ENCODE data around the gene WRNIP1.
A peak's percentile ranks its signal among the peaks of the same experiment; 100 is the strongest.

WRNIP1 gene

DNA sequence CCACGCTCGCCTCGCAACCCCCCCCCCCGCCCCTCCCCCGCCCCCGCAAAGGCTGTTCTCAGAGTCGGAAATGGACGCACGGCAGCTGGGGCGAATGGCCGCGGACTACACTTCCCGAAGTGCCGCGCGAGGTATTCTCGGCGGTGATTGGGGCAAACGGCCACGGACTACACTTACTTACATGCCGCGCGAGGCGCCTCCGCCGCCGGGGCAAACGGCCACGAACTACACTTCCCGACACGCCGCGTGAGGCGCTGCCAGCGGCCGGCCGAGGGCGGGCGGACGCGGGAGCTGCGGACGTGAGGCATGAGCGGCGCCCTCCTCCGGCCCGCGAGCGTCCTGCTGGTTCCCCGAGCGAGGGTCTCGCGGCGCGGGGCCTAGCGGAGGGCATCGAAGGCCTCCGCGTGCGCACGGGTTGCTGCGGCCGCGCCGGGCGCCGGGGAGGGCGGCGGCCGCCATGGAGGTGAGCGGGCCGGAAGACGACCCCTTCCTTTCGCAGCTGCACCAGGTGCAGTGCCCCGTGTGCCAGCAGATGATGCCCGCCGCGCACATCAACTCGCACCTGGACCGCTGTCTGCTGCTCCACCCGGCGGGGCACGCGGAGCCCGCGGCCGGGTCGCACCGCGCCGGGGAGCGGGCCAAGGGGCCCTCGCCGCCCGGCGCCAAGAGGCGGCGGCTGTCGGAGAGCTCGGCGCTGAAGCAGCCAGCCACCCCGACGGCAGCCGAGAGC is at the start of gene WRNIP1:
TSS of gene WRNIP1 (plus strand) at position 228 of the 730 bp plus-strand sequence. CDS start at position 458, 230 bp downstream.
- peak; percentile 98 for DNase-seq

DNA sequence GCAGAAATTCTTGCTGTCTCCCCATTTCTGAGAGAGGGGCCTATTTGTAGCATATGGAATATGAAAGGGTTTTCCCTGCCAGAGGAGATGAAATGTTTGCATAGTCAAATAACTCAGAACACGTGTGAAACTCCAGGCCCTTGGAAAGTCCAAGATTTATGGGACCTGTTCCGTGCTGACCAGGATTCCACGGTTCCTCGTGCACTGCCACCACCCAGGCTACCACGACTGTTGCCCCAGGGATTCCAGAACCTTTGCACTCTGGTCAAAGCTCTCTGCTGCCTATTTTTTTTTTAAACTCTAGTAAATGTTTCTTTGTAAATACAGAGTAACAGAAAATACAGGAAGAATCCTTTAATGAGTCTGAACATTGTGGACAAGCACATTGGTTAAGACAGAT is 49.5 kb upstream of the WRNIP1 start:
- no peak for DNase-seq

DNA sequence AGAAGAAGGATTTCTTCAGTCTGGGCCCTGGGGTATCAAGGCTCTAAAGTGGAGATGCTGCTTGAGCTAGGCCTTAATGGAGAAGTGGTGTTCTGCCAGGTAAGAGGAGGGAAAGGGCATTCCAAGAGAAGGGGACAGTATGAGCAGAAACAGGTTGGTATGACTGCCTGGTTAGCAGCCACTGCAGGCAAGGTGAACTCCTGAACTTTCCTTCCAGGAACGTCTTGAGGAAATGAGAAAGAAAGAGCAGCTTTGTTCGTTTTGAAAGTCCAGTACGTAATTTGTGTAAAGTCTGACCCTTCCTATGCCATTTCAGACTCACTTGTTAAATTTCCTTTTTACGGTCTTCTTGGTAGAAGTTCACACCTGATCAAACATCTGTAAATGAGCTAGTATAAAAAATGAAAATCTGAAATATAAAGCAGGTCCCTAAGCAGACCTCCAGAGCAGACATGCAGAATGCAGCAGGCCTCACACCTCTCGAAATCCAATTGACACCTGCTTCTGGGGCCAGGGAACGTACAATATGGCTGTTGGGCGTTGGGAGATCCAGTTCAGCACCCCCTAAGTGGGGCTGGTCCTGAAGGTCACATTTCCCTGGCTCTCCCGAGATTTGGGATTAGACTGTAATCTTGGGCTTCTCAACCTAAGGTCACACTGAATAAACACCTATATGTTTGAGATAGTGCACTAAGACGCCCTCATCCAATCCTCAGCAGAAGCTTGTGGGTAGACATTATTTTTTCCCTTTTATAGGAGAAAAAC is 48.1 kb upstream of the WRNIP1 start:
- no peak for DNase-seq

DNA sequence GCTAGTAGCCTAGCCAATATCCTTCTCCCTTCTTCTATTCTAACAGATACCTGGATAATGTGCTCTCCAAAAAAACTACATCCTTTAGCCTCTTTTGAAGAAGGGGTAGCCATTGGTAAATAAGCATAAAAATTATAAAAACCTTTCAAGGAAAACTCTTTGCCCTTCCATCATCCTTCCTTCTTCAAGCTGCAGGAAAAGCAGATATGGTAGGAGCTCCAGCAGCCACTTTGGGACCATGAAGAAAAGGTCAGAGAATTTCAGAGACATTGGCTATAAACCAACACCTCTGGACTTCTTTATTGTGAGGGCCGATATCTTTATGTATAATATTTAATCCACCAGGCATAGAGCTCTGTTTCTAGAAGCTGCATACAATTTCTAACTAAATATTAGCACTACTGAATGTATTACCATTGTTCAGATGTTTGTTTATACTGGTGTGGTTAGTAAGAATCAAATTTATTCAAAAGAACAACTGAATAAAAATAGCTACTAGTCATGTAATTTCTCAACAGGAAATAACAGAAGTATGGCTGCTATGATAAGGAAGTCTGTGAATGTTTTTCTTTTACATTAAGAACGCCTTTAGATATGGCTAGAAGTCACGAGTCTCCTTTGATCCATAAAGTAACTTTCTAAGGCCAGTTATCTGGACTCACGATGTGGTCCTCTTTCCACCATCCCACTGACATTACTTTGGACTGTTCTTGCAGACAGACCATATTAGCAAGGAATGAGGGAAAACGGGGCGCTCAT is 46.7 kb upstream of the WRNIP1 start:
- DNase-seq, result no peak

DNA sequence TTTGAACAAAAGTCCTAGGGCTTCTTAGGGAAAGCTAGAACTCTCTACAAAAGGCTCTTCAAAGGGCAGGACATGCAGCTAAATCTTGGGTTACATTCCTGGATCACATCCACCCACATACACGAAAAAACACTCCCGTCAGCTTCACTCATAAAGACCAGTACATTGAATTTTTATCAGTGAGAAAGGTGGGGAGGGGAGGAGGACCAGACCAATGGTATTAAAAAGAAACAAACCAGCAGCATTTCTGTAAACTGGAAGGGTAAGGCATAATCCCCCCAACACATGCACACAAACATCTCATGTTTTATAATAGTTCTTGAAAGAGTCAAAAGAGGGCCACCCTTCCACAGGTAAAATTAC is 46.1 kb upstream of the WRNIP1 start:
- DNase-seq, result no peak

DNA sequence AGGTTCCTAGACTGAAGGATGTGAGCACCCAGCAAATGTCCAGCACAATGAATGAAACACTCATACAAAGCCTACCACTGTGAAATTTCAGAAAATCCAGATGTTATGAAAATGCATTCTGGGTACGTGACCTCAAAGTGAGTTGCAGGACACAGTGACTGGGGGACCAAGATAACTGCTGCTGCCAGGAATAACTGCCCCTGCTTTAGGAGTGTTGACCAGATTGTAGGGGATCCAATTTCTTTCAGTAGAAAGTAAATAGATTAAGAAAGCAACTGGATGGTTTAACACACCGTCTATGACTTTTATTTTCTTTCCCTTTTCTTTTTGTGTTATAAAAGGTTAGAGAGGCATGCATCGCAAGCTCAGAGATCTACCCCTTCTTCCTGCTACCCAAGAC is 44.0 kb upstream of the WRNIP1 start:
- DNase-seq, result no peak

DNA sequence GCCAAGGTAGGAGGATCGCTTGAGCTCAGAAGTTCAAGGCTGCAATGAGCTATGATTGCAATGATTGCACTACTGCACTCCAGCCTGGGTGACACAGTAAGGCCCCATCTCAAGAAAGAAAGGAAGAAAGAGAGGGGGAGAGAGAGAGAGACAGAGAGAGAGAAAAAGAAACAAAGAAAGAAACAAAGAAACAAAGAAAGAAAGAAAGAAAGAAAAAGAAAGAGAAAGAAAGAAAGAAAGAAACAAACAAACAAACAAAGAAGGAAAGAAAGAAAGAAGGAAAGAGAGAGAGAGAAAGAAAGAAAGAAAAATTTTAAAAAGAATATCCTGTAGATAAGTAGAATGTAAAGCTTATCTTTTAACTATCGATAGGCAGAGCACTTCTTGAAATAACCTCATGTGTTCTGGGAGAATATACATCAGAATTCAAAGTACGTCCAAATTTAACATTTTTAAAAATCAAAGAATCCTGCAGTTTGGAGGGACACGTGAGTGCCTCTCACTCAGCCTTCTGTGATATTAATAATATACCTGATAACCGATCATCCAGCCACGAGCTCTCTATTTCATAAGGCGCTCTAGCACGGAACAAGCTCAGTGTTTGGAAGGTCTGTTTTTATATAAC is 39.7 kb upstream of the WRNIP1 start:
- no peak for DNase-seq

DNA sequence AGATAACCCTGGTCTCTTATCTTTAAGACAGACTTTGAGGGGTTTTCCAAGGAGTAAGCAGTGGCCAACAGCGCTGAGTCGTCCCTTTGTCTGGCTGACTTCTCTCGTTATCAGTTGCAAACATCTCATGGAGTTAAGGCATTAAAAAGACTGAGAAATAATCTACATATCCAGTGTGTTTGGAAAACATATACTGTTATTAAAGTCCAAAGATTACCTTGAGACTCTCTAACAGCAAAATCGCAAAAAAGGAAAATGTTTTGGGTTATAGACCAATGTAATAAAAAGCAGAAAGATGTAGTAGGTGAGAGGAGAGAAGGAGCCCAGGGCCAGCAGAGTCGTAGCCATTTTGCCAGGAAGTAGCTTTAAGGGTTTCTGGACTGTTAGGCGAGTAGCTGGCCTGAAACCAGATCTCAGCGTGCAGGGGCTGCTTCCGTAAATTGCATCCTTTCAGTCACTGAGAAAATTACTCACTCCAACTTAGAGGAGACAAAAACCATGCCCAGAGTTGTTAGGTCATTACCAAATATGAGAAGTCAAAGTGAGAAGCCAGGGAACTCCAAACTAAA is 39.1 kb upstream of the WRNIP1 start:
- DNase-seq, result no peak

DNA sequence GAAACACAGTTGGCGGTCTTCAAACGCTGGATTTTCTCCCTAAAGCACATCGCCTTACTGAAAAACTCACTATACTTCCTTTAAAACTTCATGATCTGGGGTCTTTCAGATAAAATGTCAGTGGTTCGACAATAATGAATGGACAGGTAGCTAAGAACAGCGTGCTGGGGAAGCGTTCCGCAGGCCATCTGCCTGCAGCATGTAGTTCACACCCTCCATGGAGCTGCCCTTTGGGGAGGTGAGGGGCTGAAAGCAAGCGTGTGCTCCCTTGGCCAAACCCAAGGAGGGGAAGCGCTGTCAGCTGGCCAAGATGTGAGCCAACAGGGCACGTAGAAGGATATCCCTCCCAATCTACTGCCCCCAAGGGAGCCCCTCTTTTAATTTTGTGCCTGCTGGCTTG is 35.3 kb upstream of the WRNIP1 start:
- no peak for DNase-seq

DNA sequence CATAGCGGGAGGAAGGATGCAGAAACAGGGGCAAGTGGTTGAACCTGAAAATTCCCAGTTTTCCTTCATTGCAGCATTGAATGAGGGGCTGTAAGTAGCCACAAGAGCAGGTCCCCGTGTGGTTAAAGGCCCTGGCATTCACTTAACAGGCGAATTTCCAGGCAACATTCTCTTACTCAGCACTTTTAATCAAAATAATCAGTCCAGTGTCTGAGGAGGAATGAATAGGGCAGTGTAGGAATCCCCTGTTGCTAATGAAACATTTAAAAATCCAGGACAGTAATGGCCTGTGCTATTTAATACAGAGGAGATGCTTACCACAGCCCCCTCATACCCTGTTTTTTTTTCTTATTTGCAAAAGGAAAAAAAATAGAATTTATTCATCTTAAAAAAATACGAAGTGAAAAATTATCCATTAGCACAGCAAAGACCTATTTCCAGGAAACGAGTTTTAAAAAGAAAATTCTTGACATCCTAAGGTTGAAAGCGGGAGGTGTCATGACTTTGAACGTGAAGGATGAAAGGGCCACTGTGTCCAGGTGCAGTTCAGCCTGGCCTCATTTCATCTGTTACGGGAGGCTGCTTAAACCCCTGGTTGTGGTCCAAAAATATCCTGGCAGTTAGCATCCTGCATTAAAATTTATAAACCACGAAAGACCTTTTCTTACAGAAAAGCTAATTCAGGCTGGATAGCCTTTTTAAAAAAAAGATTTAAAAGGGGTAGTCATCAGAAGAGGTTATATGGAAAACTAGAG is 34.7 kb upstream of the WRNIP1 start:
- no peak for DNase-seq

DNA sequence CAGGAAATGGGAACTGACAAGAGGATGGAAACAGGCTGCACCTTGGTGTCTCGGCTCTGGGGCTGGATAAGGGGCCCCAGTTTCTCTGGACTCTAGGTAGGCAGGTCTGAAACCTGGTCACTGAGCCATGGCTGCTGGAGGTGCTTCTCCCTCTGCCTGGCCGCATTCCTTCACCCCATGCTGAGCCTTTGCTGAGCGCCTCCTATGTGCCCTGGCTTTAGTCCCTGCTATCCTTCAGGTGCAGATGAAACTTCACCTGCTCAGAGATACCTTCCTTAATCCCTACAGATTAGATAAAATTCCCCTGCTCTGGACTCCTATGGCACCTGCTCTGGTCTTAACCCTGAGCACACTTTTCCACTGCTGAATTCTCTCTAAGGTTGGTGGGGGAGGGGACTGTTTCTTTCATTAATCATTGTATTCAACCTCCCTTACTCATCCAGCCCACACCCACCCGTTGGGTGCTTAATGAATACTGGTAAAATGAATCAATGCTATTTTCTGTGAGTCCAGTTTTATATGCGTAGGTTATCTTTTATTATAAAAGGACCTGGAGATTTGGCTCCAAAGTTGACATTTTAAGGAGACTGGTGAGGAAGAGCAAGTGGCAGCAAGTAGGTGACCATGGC is 33.8 kb upstream of the WRNIP1 start:
- DNase-seq, result no peak

DNA sequence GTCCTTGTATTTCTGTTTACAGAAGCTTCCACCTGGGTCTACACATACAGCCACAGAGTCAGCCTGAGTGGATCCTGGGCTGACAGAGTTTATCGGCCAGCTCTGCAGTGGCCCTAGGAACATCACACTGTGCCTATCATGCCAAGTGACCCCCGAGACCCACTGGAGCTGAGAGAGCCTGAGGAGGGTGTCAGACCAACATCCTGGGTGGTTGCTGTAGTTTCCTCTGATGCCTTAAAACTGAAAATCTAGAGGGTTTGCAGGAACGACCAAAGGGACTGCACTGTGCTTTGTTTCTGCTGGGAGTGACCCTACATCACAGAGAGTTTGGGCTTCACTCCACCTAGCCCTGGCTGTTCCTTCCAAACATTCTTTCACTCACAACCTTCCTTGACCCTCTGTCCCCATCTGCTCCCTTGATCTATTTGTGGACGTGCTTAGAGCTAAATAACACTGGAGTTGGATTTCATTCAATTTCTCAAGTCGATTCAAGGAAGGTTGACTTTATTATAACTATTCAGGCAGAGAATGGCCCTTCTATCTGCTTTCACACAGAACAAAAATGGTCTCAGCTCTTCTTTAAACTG is 32.6 kb upstream of the WRNIP1 start:
- no peak for DNase-seq

DNA sequence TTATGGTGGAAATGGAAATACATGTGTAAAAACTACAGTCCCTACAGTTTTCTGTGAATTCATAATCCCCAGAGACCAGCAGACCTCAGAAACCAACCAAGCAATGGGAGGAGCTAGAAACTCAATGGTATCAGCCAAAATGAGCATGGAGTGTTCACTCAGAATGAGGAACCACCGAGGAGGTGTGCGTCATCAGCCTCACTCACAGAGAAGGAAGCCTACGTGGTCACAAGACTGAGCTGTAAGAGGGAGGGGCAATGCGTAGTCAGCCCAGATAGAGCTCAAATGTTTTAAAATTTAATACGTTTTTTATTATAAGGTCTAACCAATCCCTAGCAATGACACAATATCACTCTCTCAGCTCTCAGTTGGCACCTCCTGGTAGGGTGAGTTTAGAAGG is 31.9 kb upstream of the WRNIP1 start:
- no peak for DNase-seq

DNA sequence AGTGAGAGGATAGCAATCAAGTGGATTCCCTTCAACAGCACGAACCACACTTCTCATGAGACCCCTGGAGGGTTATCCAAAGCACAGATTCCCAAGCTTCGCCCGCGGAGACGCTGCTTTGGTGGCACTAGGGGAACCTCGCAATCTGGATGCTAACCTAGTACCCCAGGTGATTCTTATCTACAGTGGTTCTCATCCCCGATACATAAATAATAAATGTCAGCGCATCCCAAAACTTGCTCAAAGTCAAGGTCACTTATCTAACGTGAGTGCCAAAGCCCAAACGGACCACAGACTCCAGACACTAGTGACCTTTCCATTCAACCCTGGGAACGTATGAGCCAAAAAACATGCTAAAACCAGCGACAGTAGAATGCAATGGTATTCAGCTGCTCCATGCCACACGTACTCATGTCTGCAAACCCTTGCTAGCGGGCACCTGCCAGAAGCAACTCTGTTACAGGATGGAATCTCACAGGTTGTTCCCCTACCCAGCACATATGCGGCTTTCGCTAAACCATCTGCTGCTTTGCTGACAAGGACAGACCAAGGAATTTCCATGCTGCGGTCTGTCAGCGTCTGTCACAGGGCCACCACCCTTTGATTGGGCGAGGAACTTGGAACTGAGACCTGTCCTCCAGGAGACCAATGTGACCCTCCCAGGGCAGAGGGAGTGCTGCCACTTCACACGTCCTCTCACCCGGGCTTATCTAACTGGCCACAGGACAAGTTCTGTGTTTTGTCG is 31.3 kb upstream of the WRNIP1 start:
- DNase-seq, result no peak

DNA sequence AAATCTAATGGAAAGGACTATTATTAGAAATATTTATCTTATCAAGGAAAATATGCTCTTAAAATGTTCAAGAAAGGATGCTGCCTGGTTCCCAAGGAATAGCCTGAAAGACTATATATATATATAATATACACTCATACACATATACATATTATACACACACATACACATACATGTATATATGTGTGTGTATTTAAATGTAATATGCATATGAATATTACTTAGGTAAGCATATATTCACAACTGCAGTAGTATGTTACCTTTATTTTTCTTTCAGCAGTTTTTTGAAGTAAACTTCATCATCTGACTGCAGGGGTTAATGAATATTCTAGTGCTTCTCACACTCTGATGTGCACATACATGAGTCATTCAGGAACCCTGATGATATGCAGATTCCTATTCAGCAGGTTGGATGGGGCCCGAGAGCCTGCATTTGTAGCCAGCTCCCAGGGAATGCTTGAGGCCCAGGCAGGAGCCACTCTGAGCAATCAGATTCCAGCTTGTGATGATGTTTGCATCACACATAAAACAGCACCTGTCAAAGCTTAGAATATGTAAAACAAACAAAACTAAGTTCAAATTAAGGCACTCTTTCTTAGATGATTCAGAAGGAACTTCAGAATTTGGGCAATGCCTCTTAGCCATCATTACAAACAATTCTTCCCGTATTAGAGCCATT is 30.6 kb upstream of the WRNIP1 start:
- no peak for DNase-seq

DNA sequence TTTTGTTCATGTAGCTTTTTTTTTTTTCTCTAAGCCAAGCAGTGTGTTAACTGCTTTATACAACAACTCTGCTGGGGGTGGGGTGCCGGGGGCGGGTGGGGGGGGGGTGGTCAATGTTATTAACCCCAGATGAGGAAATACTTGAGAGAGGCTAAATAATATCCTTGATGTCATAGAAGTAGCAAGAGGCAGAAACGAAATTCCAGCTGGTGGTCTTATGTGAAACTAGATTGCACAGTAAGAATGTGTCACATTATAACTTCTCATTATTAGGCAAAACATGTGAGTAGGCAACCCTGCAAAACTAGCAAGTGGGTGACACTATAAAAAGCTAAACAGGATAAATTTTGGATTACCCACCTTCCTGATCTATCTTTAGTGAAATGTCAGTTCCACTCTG is 27.3 kb upstream of the WRNIP1 start:
- DNase-seq, result no peak

DNA sequence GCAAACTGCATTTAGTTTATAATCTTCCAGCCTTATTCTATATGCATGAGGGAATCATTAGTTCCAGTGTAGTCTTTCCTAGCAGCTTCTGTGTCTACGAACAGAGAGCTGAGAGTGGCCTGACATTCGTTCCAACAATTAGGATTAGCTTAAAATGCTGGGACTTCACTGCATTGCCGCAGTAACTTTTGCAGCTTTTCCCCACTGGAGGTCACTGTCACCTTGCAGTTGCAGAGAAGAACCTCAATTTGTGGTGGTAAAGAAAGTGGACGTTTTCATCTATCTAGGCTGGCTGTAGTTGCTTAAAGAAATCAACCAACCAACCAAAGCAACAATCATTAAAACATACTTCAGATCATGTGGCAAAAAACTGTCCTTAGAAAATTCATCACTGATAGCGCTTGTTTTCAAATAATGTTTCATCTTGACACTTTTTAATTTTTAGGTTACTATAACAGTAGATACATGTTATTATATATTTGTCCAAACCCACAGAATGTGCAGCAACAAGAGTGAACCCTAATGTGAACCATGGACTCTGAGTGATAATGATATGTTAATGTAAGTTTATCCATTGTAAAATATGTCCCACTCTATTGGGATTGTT is 26.7 kb upstream of the WRNIP1 start:
- DNase-seq, result peak; percentile 28

DNA sequence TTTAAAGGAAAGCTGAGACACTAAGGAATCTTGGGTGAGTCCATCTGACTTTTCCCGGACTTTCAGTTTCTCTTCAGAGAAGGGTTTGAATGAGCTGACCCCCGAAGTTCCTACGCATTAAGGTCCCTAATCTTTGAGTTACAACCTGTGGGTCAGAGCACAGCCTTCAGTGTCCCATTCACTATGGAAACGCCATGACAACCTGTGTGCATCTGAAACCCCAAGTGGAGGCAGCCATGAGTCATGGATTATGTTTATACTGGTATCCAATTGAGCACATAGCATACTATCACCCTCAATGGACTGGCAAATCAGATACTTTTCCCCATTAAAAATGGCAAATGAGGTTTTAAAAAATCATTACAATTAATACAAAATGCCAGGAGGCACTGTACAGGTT is 25.9 kb upstream of the WRNIP1 start:
- no peak for DNase-seq

DNA sequence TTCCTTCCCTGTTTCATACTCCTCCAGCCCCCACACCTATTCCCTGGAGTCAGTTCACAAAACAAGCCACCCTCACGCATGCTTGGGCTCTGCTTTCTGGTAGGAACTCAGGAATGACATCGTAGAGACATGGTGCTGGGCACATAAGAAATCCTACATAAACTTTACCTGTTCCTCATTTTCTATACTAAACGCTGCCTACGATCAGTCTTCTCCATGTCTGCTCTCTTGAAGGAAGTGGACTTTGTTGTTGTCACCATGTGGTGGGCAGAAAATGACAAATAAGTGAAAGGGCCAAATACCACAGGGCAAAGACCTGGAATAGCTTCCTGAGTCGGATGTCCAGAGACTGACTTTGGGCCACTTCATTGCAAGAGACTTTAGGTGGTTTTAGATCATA is 24.6 kb upstream of the WRNIP1 start:
- DNase-seq, result no peak

DNA sequence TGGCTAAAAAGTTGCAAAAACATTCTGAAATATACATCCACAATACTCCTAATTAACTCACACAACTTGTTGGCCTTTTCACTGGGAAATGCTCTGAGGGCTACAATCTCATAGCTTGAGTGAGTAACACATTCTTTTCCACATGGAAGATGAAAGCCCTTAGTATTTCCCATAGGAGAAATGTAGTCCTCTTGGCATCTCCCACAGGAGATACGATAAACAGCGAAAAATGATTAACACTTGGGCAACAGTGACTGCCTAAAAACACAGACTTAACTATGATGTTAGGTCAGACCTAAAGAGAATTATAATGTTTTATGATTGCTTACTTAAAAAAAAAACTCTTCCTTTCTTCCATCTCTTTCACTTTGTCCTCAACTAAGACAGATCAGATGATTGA is 23.4 kb upstream of the WRNIP1 start:
- no peak for DNase-seq
